Measurements from ENCODE around the gene DMXL2.

DMXL2 gene

DNA sequence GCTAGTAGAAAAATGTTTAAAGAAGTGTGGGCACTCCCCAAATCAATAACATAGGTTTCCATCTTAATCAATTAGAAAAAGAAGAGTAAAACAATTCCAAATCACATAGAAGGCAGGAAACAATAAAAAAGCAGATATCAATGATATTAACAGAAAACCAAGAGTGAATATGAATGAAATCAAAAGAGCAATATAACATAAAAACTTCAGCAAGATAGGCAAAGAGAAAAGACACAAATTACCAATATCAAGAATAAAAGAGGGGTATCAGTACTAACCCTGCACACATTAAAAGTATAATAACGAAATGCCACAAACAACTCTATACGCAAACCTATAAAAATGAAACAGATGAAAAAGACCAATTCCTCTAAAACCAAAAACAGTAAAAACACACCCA, 19.6 kb downstream of the DMXL2 start:
- H3K27ac ChIP-seq: no peak overlapping the region
- TF ChIP-seq, protein P1, sequence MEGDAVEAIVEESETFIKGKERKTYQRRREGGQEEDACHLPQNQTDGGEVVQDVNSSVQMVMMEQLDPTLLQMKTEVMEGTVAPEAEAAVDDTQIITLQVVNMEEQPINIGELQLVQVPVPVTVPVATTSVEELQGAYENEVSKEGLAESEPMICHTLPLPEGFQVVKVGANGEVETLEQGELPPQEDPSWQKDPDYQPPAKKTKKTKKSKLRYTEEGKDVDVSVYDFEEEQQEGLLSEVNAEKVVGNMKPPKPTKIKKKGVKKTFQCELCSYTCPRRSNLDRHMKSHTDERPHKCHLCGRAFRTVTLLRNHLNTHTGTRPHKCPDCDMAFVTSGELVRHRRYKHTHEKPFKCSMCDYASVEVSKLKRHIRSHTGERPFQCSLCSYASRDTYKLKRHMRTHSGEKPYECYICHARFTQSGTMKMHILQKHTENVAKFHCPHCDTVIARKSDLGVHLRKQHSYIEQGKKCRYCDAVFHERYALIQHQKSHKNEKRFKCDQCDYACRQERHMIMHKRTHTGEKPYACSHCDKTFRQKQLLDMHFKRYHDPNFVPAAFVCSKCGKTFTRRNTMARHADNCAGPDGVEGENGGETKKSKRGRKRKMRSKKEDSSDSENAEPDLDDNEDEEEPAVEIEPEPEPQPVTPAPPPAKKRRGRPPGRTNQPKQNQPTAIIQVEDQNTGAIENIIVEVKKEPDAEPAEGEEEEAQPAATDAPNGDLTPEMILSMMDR (conservative IDR thresholded peaks at IDR 0.05): no peak

DNA sequence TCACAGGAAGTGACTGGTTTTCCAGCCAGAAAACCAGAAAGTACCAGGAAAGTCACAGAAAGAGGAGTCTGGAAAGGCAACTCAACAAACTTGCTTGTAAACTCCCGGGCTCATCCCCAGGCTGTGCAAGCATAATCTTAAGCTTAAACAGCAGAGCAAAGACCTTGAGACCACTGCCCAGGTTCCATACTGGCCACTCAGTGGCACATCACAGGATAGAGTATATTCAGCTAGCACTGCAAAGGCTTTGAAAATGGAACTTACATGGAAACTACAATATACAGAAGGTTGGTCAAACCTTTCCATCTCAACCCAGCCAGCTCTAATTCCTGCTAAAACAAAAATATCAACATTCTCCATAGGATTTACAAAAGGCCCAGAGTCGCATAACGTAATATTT, 20.1 kb downstream of the DMXL2 start:
- H3K27ac ChIP-seq: no peak overlapping the region
- TF ChIP-seq, protein P1 (conservative IDR thresholded peaks at IDR 0.05): no peak

DNA sequence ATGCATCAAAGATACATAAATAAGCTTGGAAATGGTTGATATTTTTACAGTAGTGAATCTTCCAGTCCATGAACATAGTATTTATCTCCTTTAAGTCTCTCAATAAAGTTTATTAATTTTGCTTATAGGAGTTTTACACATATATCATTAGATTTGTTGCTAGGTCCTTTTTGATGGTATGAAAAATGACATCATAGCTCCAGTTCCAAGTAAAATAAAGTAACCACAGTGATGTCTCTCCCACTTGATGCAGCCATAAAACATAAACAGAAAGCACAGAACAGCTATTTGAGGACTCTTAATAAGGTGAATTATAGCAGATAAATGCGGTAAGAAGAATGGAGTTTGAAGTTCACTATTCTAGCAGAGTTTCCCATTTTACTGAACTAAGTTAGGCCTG, 20.8 kb downstream of the DMXL2 start:
- TF ChIP-seq, protein P1 (conservative IDR thresholded peaks at IDR 0.05): no peak

DNA sequence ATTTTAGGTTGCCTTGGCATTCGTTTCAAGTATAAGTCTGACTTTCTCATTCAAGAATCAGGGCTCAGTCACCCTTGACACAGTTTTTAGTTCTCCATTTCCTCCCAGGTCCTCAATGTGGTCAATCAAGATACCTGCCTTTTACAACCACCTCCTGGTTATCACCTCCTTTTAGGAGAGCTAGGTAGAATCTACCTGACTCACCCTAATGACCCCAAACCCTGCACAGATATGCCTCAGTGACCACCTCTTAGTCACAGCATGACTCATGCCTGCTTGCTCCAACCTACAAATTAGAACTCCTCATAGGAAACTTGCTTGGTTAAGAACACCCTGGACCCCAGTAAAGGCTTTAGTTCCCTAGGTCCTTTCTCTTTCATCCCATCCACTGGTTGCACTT, 22.5 kb downstream of the DMXL2 start:
- H3K27ac ChIP-seq: no peak overlapping the region
- TF ChIP-seq, protein P1 (conservative IDR thresholded peaks at IDR 0.05): no peak

More for the DNA sequence above, 20.8 kb downstream of the DMXL2 start:
- H3K27ac ChIP-seq: no peak overlapping the region

DNA sequence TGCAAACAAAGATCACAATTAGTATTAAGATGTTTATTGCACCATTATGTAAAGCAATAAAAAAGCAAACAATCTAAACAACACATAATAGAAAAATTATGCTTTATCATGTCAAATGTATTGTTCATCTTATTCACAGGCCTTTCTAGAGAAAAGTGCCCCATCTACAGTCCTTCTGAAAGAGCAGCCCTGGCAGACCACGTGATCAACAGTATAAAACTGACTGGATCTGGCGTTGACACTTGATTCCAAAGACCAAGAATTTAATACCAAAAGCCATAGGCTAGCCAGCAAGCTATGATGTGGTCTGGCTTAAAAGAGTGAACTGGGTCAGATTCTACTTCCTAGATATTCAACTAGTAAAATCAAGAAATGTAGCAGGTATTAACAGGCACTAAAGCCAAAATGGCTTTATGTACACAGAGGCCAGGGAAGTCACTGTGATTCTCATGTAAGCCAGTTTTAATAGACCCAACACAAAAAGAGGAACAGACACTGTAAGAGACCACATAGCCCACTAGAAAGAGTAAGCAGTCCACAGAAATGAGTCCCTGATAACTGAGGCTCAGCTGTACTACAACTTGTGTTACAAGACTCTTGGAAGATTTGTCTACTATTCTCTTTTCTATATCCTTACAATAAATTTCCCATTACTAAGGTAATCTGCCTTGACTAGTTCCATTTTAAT, 32.5 kb downstream of the DMXL2 start:
- no peak overlapping the region for H3K27ac ChIP-seq
- TF ChIP-seq, protein P1 (conservative IDR thresholded peaks at IDR 0.05): no peak

DNA sequence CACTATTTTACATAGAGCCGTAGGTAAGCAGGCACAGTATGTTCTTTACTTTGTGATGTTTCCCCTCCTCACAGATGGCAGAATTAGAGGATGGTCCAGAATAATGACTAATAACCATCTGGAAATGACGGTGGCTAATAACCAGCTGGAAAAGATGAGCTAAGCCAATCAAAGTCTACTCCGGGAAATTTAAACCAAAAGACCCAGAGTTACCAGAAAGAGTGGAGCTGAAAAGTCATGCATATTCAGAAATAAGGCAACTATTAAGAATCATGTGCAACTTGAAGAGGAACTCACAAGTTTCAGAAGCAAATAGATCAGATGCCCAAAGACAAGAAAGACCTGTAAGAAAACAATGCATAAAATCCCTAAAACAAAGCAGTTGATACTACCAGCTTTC, 33.6 kb downstream of the DMXL2 start:
- H3K27ac ChIP-seq: no peak overlapping the region
- TF ChIP-seq, protein P1 (conservative IDR thresholded peaks at IDR 0.05): no peak

DNA sequence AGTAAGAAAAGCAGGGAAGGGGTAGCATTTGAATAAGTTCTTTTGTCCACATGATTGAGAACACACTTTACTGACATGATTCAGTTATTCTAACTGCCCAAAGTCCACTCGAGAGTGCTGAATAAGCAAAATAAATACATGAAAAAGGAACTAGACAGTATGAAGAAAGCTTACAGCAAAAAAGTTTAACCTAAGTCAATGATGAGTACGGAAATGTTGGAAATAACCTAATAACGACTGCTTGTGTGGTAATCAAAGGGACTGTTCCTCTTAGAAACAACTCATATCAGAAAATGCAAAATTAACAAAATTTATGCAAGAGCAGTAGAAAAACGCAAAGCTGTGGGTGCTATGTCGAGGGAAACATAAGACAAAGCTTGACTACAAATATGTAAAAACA, 36.6 kb downstream of the DMXL2 start:
- no peak overlapping the region for H3K27ac ChIP-seq
- TF ChIP-seq, protein P1 (conservative IDR thresholded peaks at IDR 0.05): no peak

Data from VCaP (cell line).